NCI-H460 (cell line): ENCODE measurements around the gene MAPK11. TPM values are rescaled to one million over a fixed set of nuclear protein-coding genes. Genes with fewer than 3 reads are reported as not detected.
"Not testable (repeated sequence)": the region's sequence is repeated elsewhere in the genome, so short reads cannot be mapped to it uniquely, and the experiment has no call there.

Source experiments
- DNase-seq: peaks from one replicate; pipeline ENCODE4 v3.0.0-alpha.2; 2016; ENCODE audit warnings: low read depth; ENCODE audit errors: extremely low read depth
- total RNA-seq: library from RNA; depleted of rRNA; stranded (reverse); fragments of >200 nt; shearing (Covaris generic); gene quantifications from 2 replicates; pipeline ENCODE4 v1.2.3, GENCODE V29; 2014

The MAPK11 gene
- total RNA-seq, 1 experiment from 2014 or later = 1.3 TPM

- no peak for DNase-seq
Measured at GRCh38 chr22:50280022-50280707, 10.0 kb upstream of the MAPK11 start.

GRCh38 chr22:50278956-50279619, 8.9 kb upstream of the MAPK11 start:
- DNase-seq = no peak

- no peak for DNase-seq
Measured at GRCh38 chr22:50278461-50278860, 8.3 kb upstream of the MAPK11 start.

- no peak for DNase-seq
Measured at GRCh38 chr22:50277761-50278160, 7.6 kb upstream of the MAPK11 start.

GRCh38 chr22:50276143-50276542, 6.0 kb upstream of the MAPK11 start:
- no peak for DNase-seq

GRCh38 chr22:50275181-50276055, 5.2 kb upstream of the MAPK11 start:
- no peak for DNase-seq

GRCh38 chr22:50274771-50275170, 4.6 kb upstream of the MAPK11 start:
- no peak for DNase-seq

- DNase-seq = peak; percentile 58
Measured at GRCh38 chr22:50274311-50274710, 4.1 kb upstream of the MAPK11 start.

- DNase-seq = not testable (repeated sequence)
Measured at GRCh38 chr22:50273781-50274180, 3.6 kb upstream of the MAPK11 start.

- not testable (repeated sequence) for DNase-seq
Measured at GRCh38 chr22:50273352-50273751, 3.2 kb upstream of the MAPK11 start.

GRCh38 chr22:50272044-50272802, 2.0 kb upstream of the MAPK11 start:
- no peak for DNase-seq

- peak; percentile 38 for DNase-seq
Measured at GRCh38 chr22:50271519-50271970, 1.4 kb upstream of the MAPK11 start.

- DNase-seq = peak; percentile 40
Measured at GRCh38 chr22:50270666-50271394, 650 bp upstream of the MAPK11 start.

GRCh38 chr22:50269573-50269969, 609 bp downstream of the MAPK11 start:
- DNase-seq = no peak

GRCh38 chr22:50268655-50269113, 1.5 kb downstream of the MAPK11 start:
- no peak for DNase-seq

GRCh38 chr22:50267591-50268390, 2.4 kb downstream of the MAPK11 start:
- DNase-seq = no peak

GRCh38 chr22:50266994-50267393, 3.2 kb downstream of the MAPK11 start:
- no peak for DNase-seq

GRCh38 chr22:50264946-50265669, 5.1 kb downstream of the MAPK11 start:
- DNase-seq = no peak
